A549 (cell line): ENCODE measurements around the gene MCM10. TPM values are rescaled to one million over a fixed set of nuclear protein-coding genes. Genes with fewer than 3 reads are reported as not detected.

Source experiments
- ATAC-seq, 2 experiments: fragments of 200-7000 bp in 1 of 2; fragments of >200 bp in 1 of 2; cut with Nextera tagmentation in 1 of 2; cut with Tn5 transposase in 1 of 2; 3 replicates each; pipeline versions ENCODE4 v1.8.0 to v1.9.1; 2018 to 2020; ENCODE audit warnings: mild to moderate bottlenecking in 1 of 2, moderate library complexity in 1 of 2
- CTCF ChIA-PET: fragments of 300-600 bp; sonication (Branson Sonifier 250); formaldehyde crosslinking; extraction: SDS; loops from one replicate; lab custom pipeline; 2021; ENCODE audit warnings: antibody characterized with exemption, inconsistent platforms; lab: Yijun Ruan, JAX
- POLR2A ChIA-PET: fragments of 350-600 bp; formaldehyde crosslinking; extraction: SDS; loops from one replicate; lab custom pipeline; 2021; ENCODE audit warnings: antibody characterized with exemption, inconsistent platforms; lab: Yijun Ruan, JAX
- DNase-seq, 2 experiments: peaks; one replicate each; pipeline versions ENCODE4 v3.0.0 to v3.0.0-alpha.2; 2011 to 2016; ENCODE audit warnings: low read depth in 1 of 2, low spot score in 1 of 2
- FAIRE-seq: peaks from 2 replicates; lab custom pipeline; 2011; peaks lifted over from hg19 to GRCh38; lab: Jason Lieb, UNC
- H3K27ac ChIP-seq, 2 experiments: fragments of >200 bp; sonication (Bioruptor Twin); formaldehyde crosslinking; 3 replicates each; pipeline ENCODE4 v1.5.1; 2016 to 2017
- H3K4me1 ChIP-seq: fragments of >200 bp; sonication (Bioruptor Twin); formaldehyde crosslinking; 3 replicates; pipeline ENCODE4 v1.6.1; 2016
- H3K4me2 ChIP-seq: fragments of >200 bp; sonication (Bioruptor Twin); formaldehyde crosslinking; 3 replicates; pipeline ENCODE4 v1.6.1; 2016
- H3K4me3 ChIP-seq: fragments of >200 bp; sonication (Bioruptor Twin); formaldehyde crosslinking; 3 replicates; pipeline ENCODE4 v1.5.1; 2016
- H3K9me3 ChIP-seq: fragments of >200 bp; sonication (Bioruptor Twin); formaldehyde crosslinking; 3 replicates; pipeline ENCODE4 v1.6.1; 2016
- CBX2 ChIP-seq: fragments of 200-600 bp; sonication (generic); IDR thresholded peaks from 2 replicates; pipeline ENCODE4 v1.6.1; 2016; ENCODE audit warnings: low read depth, mild to moderate bottlenecking, borderline replicate concordance
- CEBPB ChIP-seq, 2 experiments: fragments of >200 bp in 1 of 2; sonication (Bioruptor Twin) in 1 of 2; formaldehyde crosslinking in 1 of 2; IDR thresholded peaks; 2 replicates each; pipeline ENCODE4 v1.6.1; 2012 to 2016
- CHD2 ChIP-seq: fragments of 150-350 bp; IDR thresholded peaks from 2 replicates; pipeline ENCODE4 v1.6.1; 2014; ENCODE audit warnings: low read length; ENCODE audit not compliant: partially characterized antibody
- EHF ChIP-seq: fragments of 250-450 bp; sonication (Bioruptor Pico); IDR thresholded peaks from 2 replicates; pipeline ENCODE4 v1.5.0; 2020; ENCODE audit warnings: mild to moderate bottlenecking
- HES2 ChIP-seq: fragments of >200 bp; sonication (Bioruptor Twin); formaldehyde crosslinking; IDR thresholded peaks from 2 replicates; pipeline ENCODE4 v1.6.1; 2016
- JUN ChIP-seq, 2 experiments: fragments of >200 bp; sonication (Bioruptor Twin); formaldehyde crosslinking; IDR thresholded peaks; 2 replicates in 1 of 2; 3 replicates in 1 of 2; pipeline ENCODE4 v1.6.1; 2016 to 2017
- MAX ChIP-seq: IDR thresholded peaks from 2 replicates; pipeline ENCODE4 v1.6.1; 2012
- MAZ ChIP-seq: fragments of 150-350 bp; IDR thresholded peaks from 2 replicates; pipeline ENCODE4 v1.6.1; 2014; ENCODE audit warnings: antibody characterized with exemption, low read depth, low read length, borderline replicate concordance
- MYC ChIP-seq: IDR thresholded peaks from 2 replicates; pipeline ENCODE4 v1.6.1; 2012; ENCODE audit warnings: mild to moderate bottlenecking, inconsistent platforms, low read length, improper control_type of control experiment, borderline replicate concordance
- NPAS2 ChIP-seq: fragments of 250-450 bp; sonication (Bioruptor Pico); IDR thresholded peaks from 2 replicates; pipeline ENCODE4 v1.8.0; 2022; ENCODE audit warnings: mild to moderate bottlenecking, moderate library complexity, borderline replicate concordance
- NR3C1 ChIP-seq: fragments of >200 bp; sonication (Bioruptor Twin); formaldehyde crosslinking; IDR thresholded peaks from 3 replicates; pipeline ENCODE4 v1.6.1; 2017
- REST ChIP-seq: fragments of 200-600 bp; sonication (generic); IDR thresholded peaks from 2 replicates; pipeline ENCODE4 v1.6.1; 2016; ENCODE audit warnings: antibody characterized with exemption, mild to moderate bottlenecking, moderate library complexity
- WGBS: methylation state at CpG from one replicate; pipeline ENCODE4 v1.1.6; 2017; ENCODE audit errors: missing lambda C conversion rate; 5-methylcytosine and 5-hydroxymethylcytosine counted together
- polyA plus RNA-seq, 4 experiments: library from polyadenylated mRNA; depleted of rRNA in 3 of 4; stranded (reverse); fragments of >200 nt; fragmentation: RNase III in 1 of 4; extraction: RNeasy Plus Mini Kit Qiagen cat#74134 plus additional on column Dnase treatment in 1 of 4; gene quantifications; 2 replicates in 3 of 4; 3 replicates in 1 of 4; pipeline ENCODE4 v1.2.3, GENCODE V29; 2011 to 2017

The MCM10 gene
- polyA plus RNA-seq, 2 of the 4 experiments (the other 2 are of a cell fraction), result 24.3 to 24.4 TPM

- FAIRE-seq (no peak), DNase-seq (no peak), ATAC-seq (no peak; a peak in 1 of 6 replicates)
- ChIA-PET POLR2A (no interaction called here), CTCF (interaction anchor here (0.8 to 2.6 kb wide), 2 partner anchors 15 to 1403 kb away, joined by 4 to 16 read pairs; no protein-coding TSS in a partner anchor)
- H3K4me3 ChIP-seq, result no peak overlapping the region
- TF ChIP-seq MAZ (no peak), HES2 (no peak), NPAS2 (CRISPR knock-in tag) (no peak), JUN (IDR thresholded peaks at IDR 0.05) (no peak), CBX2 (no peak)
- H3K4me1 ChIP-seq, result 0 out of 3 replicates have a peak, but pooled peaks cover 2% of the 10 kb centered on the region
- WGBS, result 77% methylated on average over 6 of the region's 6 CpGs
- H3K4me2 ChIP-seq, result no peak overlapping the region
- H3K27ac ChIP-seq, result no peak overlapping the region
- no peaks in the 10 kb centered on the region for H3K9me3 ChIP-seq
Observed at GRCh38 chr10:13222151-13222550, 60.8 kb downstream of the MCM10 start.

- WGBS, result 87% methylated on average over 7 of the region's 7 CpGs
- ChIA-PET POLR2A (no interaction called here), CTCF (interaction anchor here (2.6 kb wide), 1 partner anchor 16 kb away, joined by 16 read pairs; no protein-coding TSS in a partner anchor)
- FAIRE-seq, result no peak
- Histone ChIP-seq H3K27ac (no peak overlapping the region), H3K4me1 (0 out of 3 replicates have a peak, but pooled peaks cover 2% of the 10 kb centered on the region), H3K9me3 (no peaks in the 10 kb centered on the region), H3K4me2 (no peak overlapping the region), H3K4me3 (no peak overlapping the region)
- no peak for DNase-seq
- no peak for TF ChIP-seq JUN (IDR thresholded peaks at IDR 0.05)
- TF ChIP-seq MAX, result no peak
- no peak for TF ChIP-seq MYC
- TF ChIP-seq CHD2, result no peak
- no peak for TF ChIP-seq MAZ
- TF ChIP-seq NR3C1, result no peak
- TF ChIP-seq CEBPB (IDR thresholded peaks at IDR 0.05), result no peak
- no peak for ATAC-seq
Observed at GRCh38 chr10:13222566-13222965, 61.2 kb downstream of the MCM10 start.

GRCh38 chr10:13223241-13223640 is 61.9 kb downstream of the MCM10 start:
- WGBS, result 86% methylated on average over 9 of the region's 9 CpGs
- 0 out of 3 replicates have a peak, but pooled peaks cover 2% of the 10 kb centered on the region for H3K4me1 ChIP-seq
- no peak for FAIRE-seq
- H3K27ac ChIP-seq, result no peak overlapping the region
- no peak for TF ChIP-seq CEBPB (IDR thresholded peaks at IDR 0.05)
- H3K4me2 ChIP-seq, result no peak overlapping the region
- H3K4me3 ChIP-seq, result no peak overlapping the region
- ATAC-seq, result no peak
- POLR2A ChIA-PET, result no interaction called here
- no peak for DNase-seq
- H3K9me3 ChIP-seq, result no peaks in the 10 kb centered on the region
- CTCF ChIA-PET, result no interaction called here

GRCh38 chr10:13224210-13224995 is 63.0 kb downstream of the MCM10 start:
- Histone ChIP-seq H3K9me3 (no peaks in the 10 kb centered on the region), H3K4me2 (no peak overlapping the region), H3K27ac (no peak overlapping the region), H3K4me1 (0 out of 3 replicates have a peak, but pooled peaks cover 2% of the 10 kb centered on the region), H3K4me3 (no peak overlapping the region)
- DNase-seq, result no peak
- WGBS, result 90% methylated on average over 7 of the region's 11 CpGs
- ATAC-seq, result no peak
- no peak for FAIRE-seq
- peak; percentile 46; the same call in 1 of the 2 replicates for TF ChIP-seq REST
- no peak for TF ChIP-seq EHF (CRISPR knock-in tag)
- POLR2A ChIA-PET, result no interaction called here
- CTCF ChIA-PET, result interaction anchor here (0.5 to 2.1 kb wide), 4 partner anchors 9 to 1277 kb away, joined by 3 to 5 read pairs (median 4); no protein-coding TSS in a partner anchor
